ENCODE results near the gene AKIP1. TPM values are rescaled to one million over a fixed set of nuclear protein-coding genes. Genes with fewer than 3 reads are reported as not detected.

AKIP1 gene
- total RNA-seq, 1 experiment from 2014 or later = 64.6 TPM

- TF ChIP-seq CTCF (IDR thresholded peaks at IDR 0.05; ENCODE audit: unreplicated experiment) = no peak
- Mint-ChIP-seq H3K27me3 (ENCODE audit: insufficient read depth, unreplicated experiment) (no peaks in the 10 kb centered on the region), H3K36me3 (ENCODE audit: insufficient read depth, unreplicated experiment) (peaks cover 10% of the 10 kb centered on the region), H3K4me3 (ENCODE audit: unreplicated experiment) (peak overlapping the region; percentile 85), H3K27ac (ENCODE audit: low read depth, unreplicated experiment) (peak overlapping the region; percentile 72), H3K9me3 (ENCODE audit: unreplicated experiment) (no peaks in the 10 kb centered on the region), H3K4me1 (ENCODE audit: insufficient read depth, unreplicated experiment) (peaks cover 20% of the 10 kb centered on the region)
- BruUV-seq (replicated peaks) = TSS peak; percentile 22
- intact Hi-C loops (cut with micrococcal nuclease) = no loop called here
- CTCF ChIA-PET = interaction anchor here (0.5 to 2.6 kb wide), 6 partner anchors 45 to 530 kb away, joined by 4 to 20 read pairs (median 6); no protein-coding TSS in a partner anchor
- DNase-seq (ENCODE audit: unreplicated experiment) = no peak
- POLR2A ChIA-PET = interaction anchor here (0.7 to 3.0 kb wide), 17 partner anchors 8 to 734 kb away, joined by 3 to 34 read pairs (median 4); partner anchors contain the start of genes AKIP1, DENND5A, RPL27A and TRIM66
Measured at GRCh38 chr11:8962841-8963240, 51.9 kb downstream of the AKIP1 start.

GRCh38 chr11:8963569-8964323, 52.8 kb downstream of the AKIP1 start:
- no peaks in the 10 kb centered on the region for H3K27me3 Mint-ChIP-seq (ENCODE audit: insufficient read depth, unreplicated experiment)
- TF ChIP-seq CTCF (IDR thresholded peaks at IDR 0.05; ENCODE audit: unreplicated experiment) = no peak
- H3K27ac Mint-ChIP-seq (ENCODE audit: low read depth, unreplicated experiment) = peak overlapping the region; percentile 72
- H3K9me3 Mint-ChIP-seq (ENCODE audit: unreplicated experiment) = no peaks in the 10 kb centered on the region
- ChIA-PET CTCF (interaction anchor here (0.5 to 2.6 kb wide), 13 partner anchors 46 to 965 kb away, joined by 3 to 20 read pairs (median 3); a partner anchor contains a TSS), POLR2A (interaction anchor here (0.7 to 3.0 kb wide), 40 partner anchors 8 to 1845 kb away, joined by 3 to 34 read pairs (median 4); partner anchors contain the start of genes AKIP1, CTR9, DENND5A and EIF4G2)
- H3K4me1 Mint-ChIP-seq (ENCODE audit: insufficient read depth, unreplicated experiment) = peaks cover 20% of the 10 kb centered on the region
- no TSS peak for BruUV-seq (replicated peaks)
- intact Hi-C loops (cut with micrococcal nuclease) = loop anchor here (1.0 kb wide), 2 partner anchors 174 to 543 kb away; no protein-coding TSS in a partner anchor
- peak overlapping the region; percentile 85 for H3K4me3 Mint-ChIP-seq (ENCODE audit: unreplicated experiment)
- DNase-seq (ENCODE audit: unreplicated experiment) = peak; percentile 83
- H3K36me3 Mint-ChIP-seq (ENCODE audit: insufficient read depth, unreplicated experiment) = peaks cover 10% of the 10 kb centered on the region

- intact Hi-C loops (cut with micrococcal nuclease) = loop anchor here (1.0 kb wide), 2 partner anchors 173 to 542 kb away; no protein-coding TSS in a partner anchor
- Mint-ChIP-seq H3K4me1 (ENCODE audit: insufficient read depth, unreplicated experiment) (peaks cover 20% of the 10 kb centered on the region), H3K27me3 (ENCODE audit: insufficient read depth, unreplicated experiment) (no peaks in the 10 kb centered on the region), H3K4me3 (ENCODE audit: unreplicated experiment) (peak within 1 kb of the TSS; percentile 85), H3K36me3 (ENCODE audit: insufficient read depth, unreplicated experiment) (peaks cover 10% of the 10 kb centered on the region), H3K27ac (ENCODE audit: low read depth, unreplicated experiment) (peak within 1 kb of the TSS; percentile 72), H3K9me3 (ENCODE audit: unreplicated experiment) (no peaks in the 10 kb centered on the region)
- CTCF ChIA-PET = interaction anchor here (0.7 to 2.6 kb wide), 7 partner anchors 47 to 281 kb away, joined by 3 to 20 read pairs (median 3); no protein-coding TSS in a partner anchor
- POLR2A ChIA-PET = interaction anchor here (0.7 to 3.0 kb wide), 36 partner anchors 8 to 1844 kb away, joined by 3 to 34 read pairs (median 4); partner anchors contain the start of genes AKIP1, CTR9, EIF4G2 and RPL27A
- no peak for TF ChIP-seq CTCF (IDR thresholded peaks at IDR 0.05; ENCODE audit: unreplicated experiment)
- BruUV-seq (replicated peaks) = TSS peak; percentile 64
- DNase-seq (ENCODE audit: unreplicated experiment) = peak; percentile 92
Measured at GRCh38 chr11:8964324-8965320, 53.6 kb downstream of the AKIP1 start, which contains the start of gene TMEM9B. TSS of gene TMEM9B (minus strand) at chr11:8964442. CDS start at chr11:8964313, 129 bp downstream.
